ENCODE data around the gene R3HDM1.
"Not testable (repeated sequence)": the region's sequence is repeated elsewhere in the genome, so short reads cannot be mapped to it uniquely, and the experiment has no call there.

Gene R3HDM1

DNA sequence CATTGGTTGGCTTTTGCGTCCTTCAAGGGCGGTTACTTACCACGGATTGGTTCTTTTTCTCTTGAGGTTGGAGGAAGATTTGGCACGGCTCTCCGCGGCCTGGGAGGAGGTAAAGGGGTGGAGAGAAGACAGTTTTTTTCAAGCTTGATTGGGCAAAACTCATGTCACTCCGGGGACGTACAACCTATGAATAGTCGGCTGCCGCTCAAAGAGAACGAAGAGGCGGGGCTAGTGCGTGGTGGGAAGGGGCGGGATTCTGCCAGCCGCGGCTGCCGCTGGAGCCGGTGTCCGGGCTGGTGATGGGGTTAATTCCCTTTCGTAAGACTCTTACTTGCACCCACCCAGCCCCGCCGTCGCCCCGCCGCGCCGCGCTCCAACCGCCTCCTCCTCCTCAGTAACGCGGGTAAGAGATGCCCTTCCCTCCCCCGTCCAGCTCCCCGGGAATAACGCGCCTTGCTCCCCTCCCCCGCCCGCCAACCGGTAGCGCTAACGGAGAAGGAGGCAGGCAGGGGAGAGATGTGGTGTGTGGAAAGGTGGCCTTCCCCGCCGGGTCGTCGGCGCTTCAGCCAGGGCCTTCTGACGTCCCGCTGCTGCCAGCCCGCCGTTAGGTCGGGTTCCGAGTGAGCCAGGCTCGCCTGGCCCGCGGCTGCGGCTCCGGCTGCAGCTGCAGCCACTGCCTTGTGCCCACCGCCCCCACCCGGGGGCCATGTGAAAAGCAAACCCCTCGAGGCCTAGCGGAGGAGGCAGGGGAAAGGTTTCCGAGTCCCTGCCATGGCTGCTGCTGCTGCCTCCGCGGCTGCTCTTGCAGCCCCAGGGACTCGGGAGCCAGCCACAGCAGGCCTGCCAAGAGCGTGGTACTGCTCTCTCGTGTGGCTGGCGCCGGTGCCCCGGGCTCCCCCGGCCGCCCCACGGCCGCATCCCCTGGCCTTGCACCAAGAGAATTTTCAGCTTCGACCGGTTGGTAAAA lies at the start of gene R3HDM1:
R3HDM1 (plus strand) TSS at position 254 of the 967 bp plus-strand sequence. CDS start 73,362 bp downstream, outside the sequence.
- in situ Hi-C loops (cut with HindIII; ENCODE audit: low pct_unique_long_range_greater_than_20kb, low sequenced_read_pairs): no loop called here
- no peak for TF ChIP-seq JUND (IDR thresholded peaks at IDR 0.05; ENCODE audit: low read depth)
- DNase-seq (ENCODE audit: low read depth in 1 of 2, low spot score in 1 of 2): peak; percentile 86 to 100

DNA sequence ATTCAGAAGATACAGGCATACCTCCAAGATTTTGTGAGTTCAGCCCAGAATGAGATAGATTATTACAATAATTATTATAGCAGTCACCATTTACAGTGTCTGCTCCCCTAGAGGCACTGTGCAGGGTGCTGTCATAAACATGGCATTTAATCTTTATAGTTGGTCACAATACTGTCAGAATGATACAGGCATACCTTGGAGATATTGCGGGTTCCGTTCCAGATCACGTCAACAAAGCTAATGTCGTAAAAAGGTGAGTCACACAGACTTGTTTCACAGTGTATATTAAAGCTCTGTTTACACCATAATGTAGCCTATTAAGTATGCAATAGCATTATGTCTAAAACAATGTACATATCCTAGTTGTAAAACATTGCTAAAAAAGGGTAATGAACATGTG lies 45.8 kb upstream of the R3HDM1 start:
- in situ Hi-C loops (cut with HindIII; ENCODE audit: low pct_unique_long_range_greater_than_20kb, low sequenced_read_pairs): no loop called here
- DNase-seq (ENCODE audit: low read depth in 1 of 2, low spot score in 1 of 2): no peak
- TF ChIP-seq JUND (IDR thresholded peaks at IDR 0.05; ENCODE audit: low read depth): no peak

DNA sequence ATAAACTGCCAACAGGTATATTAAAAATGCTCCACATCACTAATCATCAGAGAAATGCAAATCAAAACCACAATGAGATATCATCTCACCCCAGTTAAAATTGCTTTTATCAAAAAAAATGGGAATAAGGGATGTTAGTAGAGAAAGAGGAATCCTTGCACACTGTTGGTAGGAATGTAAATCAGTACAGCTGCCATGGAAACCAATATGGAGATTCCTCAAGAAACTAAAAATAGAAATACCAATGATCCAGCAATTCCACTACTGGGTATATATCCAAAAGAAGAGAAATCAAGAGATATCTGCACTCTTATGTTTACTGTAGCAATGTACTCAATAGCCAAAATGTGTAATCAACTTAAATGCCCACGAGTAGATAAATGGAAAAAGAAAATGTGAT lies 40.9 kb upstream of the R3HDM1 start:
- TF ChIP-seq JUND (IDR thresholded peaks at IDR 0.05; ENCODE audit: low read depth): no peak
- in situ Hi-C loops (cut with HindIII; ENCODE audit: low pct_unique_long_range_greater_than_20kb, low sequenced_read_pairs): no loop called here
- DNase-seq (ENCODE audit: low read depth in 1 of 2, low spot score in 1 of 2): no peak

DNA sequence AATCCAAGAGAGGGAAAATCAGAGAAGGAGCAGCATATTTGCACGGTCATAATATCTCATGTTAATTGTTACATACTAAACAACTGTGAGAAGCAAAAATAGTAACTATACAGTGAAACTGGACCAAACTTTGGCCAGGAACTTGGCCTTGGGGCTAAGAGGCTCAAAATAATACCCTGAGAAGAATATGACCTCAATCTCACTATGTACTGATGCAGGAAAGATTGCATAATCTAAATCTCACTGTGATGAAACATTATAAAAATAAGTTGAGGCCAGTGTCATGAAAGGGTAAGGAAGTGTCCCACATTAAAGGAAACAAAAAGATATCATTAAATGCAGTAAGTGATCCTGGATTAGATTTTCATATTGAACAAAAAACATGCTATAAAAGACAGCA lies 36.8 kb upstream of the R3HDM1 start:
- DNase-seq (ENCODE audit: low read depth in 1 of 2, low spot score in 1 of 2): no peak
- in situ Hi-C loops (cut with HindIII; ENCODE audit: low pct_unique_long_range_greater_than_20kb, low sequenced_read_pairs): no loop called here
- no peak for TF ChIP-seq JUND (IDR thresholded peaks at IDR 0.05; ENCODE audit: low read depth)

DNA sequence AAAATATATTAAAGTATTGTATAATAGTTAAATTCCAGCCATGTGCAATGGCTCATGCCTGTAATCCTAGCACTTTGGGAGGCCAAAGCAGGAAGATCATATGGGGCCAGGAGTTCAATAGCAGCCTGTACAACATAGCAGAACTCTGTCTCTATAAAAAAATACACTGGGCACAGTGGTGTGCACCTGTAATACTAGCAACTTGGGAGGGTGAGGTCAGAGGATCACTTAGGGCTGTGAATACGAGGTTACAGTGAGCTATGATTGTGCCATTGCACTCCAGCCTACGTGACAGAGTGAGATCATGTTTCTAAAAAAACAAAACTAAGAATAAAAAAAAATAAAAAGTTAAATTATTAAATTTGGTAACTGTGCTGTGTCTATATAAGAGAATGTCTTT lies 36.4 kb upstream of the R3HDM1 start:
- in situ Hi-C loops (cut with HindIII; ENCODE audit: low pct_unique_long_range_greater_than_20kb, low sequenced_read_pairs): no loop called here
- DNase-seq (ENCODE audit: low read depth in 1 of 2, low spot score in 1 of 2): no peak
- TF ChIP-seq JUND (IDR thresholded peaks at IDR 0.05; ENCODE audit: low read depth): no peak

DNA sequence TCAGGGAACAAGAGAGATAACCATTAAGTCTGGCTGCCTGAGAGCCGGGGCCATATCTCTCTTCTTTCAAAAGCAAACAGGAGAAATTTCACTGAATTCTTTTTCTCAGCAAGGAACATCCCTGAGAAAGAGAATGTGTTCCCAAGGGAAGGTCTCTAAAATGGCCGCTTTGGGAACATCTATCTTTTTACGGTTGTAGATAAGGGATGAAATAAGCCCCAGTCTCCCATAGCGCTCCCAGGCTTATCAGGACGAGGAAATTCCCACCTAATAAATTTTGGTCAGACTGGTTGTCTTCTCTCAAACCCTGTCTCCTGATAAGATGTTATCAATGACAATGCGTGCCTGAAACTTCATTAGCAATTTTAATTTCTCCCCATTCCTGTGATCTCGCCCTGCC lies 32.7 kb upstream of the R3HDM1 start:
- DNase-seq (ENCODE audit: low read depth in 1 of 2, low spot score in 1 of 2); in situ Hi-C loops (cut with HindIII; ENCODE audit: low pct_unique_long_range_greater_than_20kb, low sequenced_read_pairs): not testable (repeated sequence)

DNA sequence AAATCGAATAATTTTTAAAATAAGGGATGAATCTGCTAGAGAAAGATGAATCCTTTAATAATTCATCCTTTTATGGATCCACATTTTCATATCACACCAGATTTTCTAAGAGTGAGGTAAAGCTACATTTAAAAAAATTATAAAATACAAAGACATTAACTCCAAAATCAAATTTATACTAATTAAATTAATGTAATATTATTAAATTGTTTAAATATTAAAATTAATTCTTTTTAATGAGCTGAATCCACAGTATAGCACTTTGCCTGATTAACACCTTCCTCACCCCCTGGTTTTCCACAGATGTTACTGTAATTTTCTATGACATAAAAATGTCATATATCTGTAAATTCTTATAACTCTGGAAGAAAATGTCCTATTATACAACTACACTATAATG lies 26.5 kb upstream of the R3HDM1 start:
- TF ChIP-seq JUND (IDR thresholded peaks at IDR 0.05; ENCODE audit: low read depth): no peak
- in situ Hi-C loops (cut with HindIII; ENCODE audit: low pct_unique_long_range_greater_than_20kb, low sequenced_read_pairs): no loop called here

DNA sequence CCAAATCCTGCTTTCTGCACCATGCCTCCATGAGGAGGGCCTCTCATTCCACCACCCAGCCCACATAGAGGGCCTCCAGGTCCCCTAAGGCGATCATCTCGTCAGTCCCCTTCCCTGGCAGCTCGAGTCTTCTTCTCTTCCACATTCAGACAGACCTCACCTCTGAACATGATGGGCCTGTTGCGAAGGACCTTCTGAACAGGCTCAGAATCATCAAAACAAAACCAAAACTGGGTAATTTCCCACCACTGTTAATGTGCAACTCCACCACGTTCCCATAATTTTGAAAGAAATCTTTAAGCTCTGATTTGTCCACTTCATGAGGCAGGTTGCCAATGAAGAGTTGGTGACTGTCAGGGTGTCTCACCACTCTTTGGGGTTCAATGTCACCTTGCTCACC lies 20.7 kb upstream of the R3HDM1 start:
- no peak for TF ChIP-seq JUND (IDR thresholded peaks at IDR 0.05; ENCODE audit: low read depth)
- in situ Hi-C loops (cut with HindIII; ENCODE audit: low pct_unique_long_range_greater_than_20kb, low sequenced_read_pairs): no loop called here
- no peak for DNase-seq (ENCODE audit: low read depth in 1 of 2, low spot score in 1 of 2)

More for the DNA sequence above, 26.5 kb upstream of the R3HDM1 start:
- no peak for DNase-seq (ENCODE audit: low read depth in 1 of 2, low spot score in 1 of 2)

DNA sequence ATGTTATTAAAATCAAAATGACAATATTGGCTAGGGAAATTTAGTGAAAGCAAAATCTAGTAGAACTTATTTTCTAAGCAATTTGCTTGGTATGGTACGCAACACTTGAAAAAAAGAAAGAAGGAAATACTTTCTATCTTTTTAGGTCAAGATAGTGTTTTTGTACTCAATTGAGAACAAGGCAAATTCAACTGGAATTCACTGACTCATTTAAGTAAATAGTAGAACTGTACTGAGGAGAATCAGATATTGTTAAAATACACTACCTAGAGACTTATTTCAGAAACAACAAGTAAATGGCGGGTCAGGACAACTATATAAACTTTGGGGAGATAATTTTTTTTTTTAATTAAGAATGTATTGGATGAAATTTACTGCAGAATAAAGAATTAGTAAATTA lies 19.2 kb upstream of the R3HDM1 start:
- no peak for DNase-seq (ENCODE audit: low read depth in 1 of 2, low spot score in 1 of 2)
- in situ Hi-C loops (cut with HindIII; ENCODE audit: low pct_unique_long_range_greater_than_20kb, low sequenced_read_pairs): no loop called here
- TF ChIP-seq JUND (IDR thresholded peaks at IDR 0.05; ENCODE audit: low read depth): no peak

DNA sequence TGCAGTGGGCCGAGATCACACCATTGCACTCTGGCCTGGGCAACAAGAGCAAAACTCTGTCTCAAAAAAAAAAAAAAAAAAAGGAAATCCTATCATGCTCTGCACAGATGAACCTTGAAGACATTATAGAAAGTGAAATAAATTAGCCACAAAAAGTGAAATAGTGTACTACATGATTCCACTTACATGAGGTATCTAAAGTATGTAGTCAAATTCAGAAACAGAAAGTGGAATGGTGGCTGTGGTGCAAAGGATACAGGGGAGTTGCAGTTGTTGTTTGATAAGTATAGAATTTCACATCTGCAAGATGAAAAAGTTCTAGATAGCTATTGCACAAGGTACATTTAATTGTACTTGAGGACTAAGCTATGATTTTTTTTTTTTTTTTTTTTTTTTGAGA lies 5.5 kb upstream of the R3HDM1 start:
- no peak for TF ChIP-seq JUND (IDR thresholded peaks at IDR 0.05; ENCODE audit: low read depth)
- in situ Hi-C loops (cut with HindIII; ENCODE audit: low pct_unique_long_range_greater_than_20kb, low sequenced_read_pairs): no loop called here
- no peak for DNase-seq (ENCODE audit: low read depth in 1 of 2, low spot score in 1 of 2)

DNA sequence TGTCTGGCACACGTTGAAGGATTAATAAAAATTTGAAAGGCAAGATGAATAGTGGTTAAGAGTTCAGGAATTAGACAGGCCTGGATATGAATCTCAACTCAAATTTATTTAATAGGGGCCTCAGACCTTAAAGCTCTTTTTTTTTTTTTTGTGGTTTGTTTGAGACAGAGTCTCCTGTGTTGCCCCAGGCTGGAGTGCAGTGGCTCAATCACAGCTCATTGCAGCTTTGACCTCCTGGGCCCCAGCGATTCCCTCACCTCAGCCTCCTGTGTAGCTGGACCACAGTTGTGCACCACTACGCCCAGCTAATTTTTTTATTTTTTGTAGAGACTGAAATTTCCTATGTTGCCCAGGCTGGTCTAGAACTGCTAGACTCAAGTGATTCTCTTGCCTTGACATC lies 3.3 kb upstream of the R3HDM1 start:
- DNase-seq (ENCODE audit: low read depth in 1 of 2, low spot score in 1 of 2): no peak
- in situ Hi-C loops (cut with HindIII; ENCODE audit: low pct_unique_long_range_greater_than_20kb, low sequenced_read_pairs): no loop called here
- TF ChIP-seq JUND (IDR thresholded peaks at IDR 0.05; ENCODE audit: low read depth): no peak

DNA sequence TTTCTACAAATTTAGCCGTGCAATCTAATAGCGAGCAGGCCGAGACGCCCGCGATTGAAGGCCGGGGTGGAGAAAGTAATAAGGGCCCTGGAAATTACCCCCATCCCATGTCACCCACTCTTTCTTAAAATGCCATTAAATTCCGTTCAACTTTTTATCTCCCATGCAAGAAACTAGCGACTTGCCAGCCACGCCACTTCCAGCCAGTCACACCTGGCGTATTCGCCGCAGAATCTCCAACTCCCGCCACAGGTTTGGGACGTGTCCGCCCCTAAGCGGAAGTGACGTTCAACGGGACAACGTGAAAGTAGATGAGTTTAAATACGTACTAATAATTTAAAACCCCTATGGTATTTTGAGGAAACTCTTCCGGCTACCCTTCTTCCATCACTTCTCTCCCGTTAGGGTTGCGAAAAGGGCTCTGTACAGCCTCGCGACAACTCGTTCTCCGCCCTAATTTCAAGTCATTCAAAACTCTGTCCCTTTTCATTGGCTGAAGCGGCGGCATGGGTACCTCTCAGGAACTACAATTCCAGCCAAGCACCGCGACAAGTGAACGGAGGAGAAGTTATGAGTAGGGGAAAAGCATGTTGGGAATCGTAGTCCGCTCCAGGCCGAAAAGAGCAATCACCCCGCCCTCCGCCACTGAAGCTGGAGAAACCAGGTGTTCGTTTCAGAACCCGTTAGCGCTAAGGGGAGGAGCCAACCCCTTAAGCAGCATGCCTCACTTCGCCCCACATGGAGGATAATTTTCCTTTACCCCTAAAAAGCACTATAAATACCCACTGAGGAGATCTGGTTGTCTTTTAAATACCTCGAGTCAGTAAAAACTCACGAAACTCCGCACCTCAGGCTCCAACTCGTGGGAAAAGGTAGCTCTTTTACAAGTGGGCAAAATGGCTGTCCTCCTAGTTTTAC lies 712 bp upstream of the R3HDM1 start, which contains the start of gene ZRANB3:
ZRANB3 (minus strand) TSS at position 906 of the 918 bp plus-strand sequence.
- in situ Hi-C loops (cut with HindIII; ENCODE audit: low pct_unique_long_range_greater_than_20kb, low sequenced_read_pairs): no loop called here
- no peak for TF ChIP-seq JUND (IDR thresholded peaks at IDR 0.05; ENCODE audit: low read depth)
- peak; percentile 69 to 98 for DNase-seq (ENCODE audit: low read depth in 1 of 2, low spot score in 1 of 2)

DNA sequence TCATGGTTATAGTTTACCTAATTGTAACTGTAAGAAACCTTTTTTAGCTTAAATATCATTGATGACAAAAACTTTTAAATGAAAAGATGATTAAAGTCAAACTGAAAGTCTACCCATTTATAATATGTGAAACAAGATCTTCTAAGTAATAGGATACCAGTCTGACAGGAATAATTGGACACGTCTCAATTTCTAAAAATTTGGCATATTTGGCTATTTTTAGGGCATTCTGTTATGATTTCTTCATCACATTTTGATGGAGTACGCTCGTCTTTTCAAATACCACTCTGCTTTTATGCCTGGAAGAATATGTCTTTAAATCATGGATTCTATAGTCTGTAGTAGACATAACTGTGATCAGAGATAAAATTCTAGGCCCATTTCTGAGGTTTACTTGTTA lies 1.3 kb downstream of the R3HDM1 start:
- TF ChIP-seq JUND (IDR thresholded peaks at IDR 0.05; ENCODE audit: low read depth): no peak
- in situ Hi-C loops (cut with HindIII; ENCODE audit: low pct_unique_long_range_greater_than_20kb, low sequenced_read_pairs): no loop called here
- no peak for DNase-seq (ENCODE audit: low read depth in 1 of 2, low spot score in 1 of 2)

DNA sequence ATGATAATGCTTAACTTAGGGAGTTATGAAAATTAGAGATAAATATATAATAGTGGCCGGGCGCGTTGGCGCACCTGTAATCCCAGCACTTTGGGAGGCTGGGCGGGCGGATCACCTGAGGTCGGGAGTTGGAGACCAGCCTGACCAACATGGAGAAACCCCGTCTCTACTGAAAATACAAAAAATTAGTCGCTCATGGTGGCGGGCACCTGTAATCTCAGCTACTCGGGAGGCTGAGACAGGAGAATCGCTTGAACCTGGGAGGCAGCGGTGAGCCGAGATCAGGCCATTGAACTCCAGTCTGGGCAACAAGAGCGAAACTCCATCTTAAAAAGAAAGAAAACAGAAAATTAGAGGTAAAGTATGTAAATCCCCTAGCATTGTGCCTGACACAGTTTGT lies 2.3 kb downstream of the R3HDM1 start:
- DNase-seq (ENCODE audit: low read depth in 1 of 2, low spot score in 1 of 2); in situ Hi-C loops (cut with HindIII; ENCODE audit: low pct_unique_long_range_greater_than_20kb, low sequenced_read_pairs): not testable (repeated sequence)
